ENCODE measurements around the gene CPB2. TPM values are rescaled to one million over a fixed set of nuclear protein-coding genes. Genes with fewer than 3 reads are reported as not detected.

CPB2 gene
- total and polyA plus RNA-seq, 9 donors, result 0.38 TPM; not detected in 8

DNA sequence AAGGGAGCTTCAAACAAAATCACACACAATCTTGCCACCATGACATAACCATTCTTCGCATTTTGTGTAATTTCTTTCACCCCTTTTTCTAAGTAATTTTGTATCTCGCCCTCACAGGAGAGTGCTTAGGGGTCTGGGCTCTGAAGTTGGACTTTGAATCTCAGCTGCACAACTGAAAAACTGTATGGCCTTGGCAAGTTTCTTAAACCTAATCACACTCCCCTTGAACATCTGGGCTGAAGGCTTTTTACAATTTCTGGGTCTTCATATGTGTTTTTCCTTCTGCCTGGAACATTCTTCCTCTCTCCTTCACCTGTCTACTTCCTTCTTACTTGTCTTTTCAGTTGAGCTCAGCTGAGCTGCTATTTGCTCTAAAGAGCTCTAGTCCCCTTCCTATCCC, 24.3 kb upstream of the CPB2 start:
- no peaks in the 10 kb centered on the region for H3K36me3 ChIP-seq
- no peak for DNase-seq
- no peaks in the 10 kb centered on the region for H3K27me3 ChIP-seq
- no peak overlapping the region for H3K27ac ChIP-seq
- H3K9me3 ChIP-seq, result no peaks in the 10 kb centered on the region
- intact Hi-C loops (cut with DNase I), result no loop called here
- 63 to 82% (median 68%) methylated on average over 2 of the region's 2 CpGs for WGBS, 3 donors
- H3K4me3 ChIP-seq, result no peak overlapping the region
- H3K4me1 ChIP-seq (ENCODE audit: insufficient read depth), result no peaks in the 10 kb centered on the region
- TF ChIP-seq CTCF (IDR thresholded peaks at IDR 0.05) (no peak), POLR2A (IDR thresholded peaks at IDR 0.05) (no peak), EP300 (IDR thresholded peaks at IDR 0.05) (no peak)

DNA sequence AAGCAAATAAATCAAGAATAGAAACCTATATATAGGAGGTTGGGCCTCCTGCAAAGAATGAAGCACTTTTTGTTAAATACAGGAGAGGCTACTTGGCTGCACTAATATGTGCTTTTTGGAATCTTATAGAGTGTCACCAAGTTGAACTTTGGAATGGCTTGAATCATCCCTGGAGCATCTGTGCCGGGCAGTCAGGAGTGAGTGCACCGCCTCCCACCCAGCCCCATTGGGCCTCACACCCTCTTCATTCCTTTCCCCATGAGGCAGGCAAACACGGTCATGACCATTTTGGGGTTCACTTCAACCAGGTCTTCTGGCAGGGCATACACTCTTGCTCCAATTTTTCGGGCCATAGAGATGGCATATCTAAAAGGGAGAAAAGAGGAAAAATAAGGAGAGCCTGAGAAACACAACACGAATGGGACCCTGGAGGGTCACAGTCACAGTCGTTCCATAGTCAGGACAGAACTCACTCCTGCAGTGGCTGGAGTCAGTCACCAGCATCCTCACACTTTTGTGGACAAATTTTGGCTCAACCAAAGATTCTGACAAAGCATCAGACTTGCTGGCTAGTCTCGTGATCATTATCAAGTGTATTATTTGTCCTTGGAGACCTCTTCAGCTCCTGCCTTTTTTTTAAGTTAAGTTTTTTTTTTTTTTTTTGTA, 22.7 kb upstream of the CPB2 start:
- 78 to 85% (median 79%) methylated on average over 7 of the region's 7 CpGs for WGBS, 3 donors
- no peak overlapping the region for H3K27ac ChIP-seq
- H3K36me3 ChIP-seq, result no peaks in the 10 kb centered on the region
- H3K27me3 ChIP-seq, result no peaks in the 10 kb centered on the region
- H3K4me1 ChIP-seq (ENCODE audit: insufficient read depth), result no peaks in the 10 kb centered on the region
- H3K4me3 ChIP-seq, result no peak overlapping the region
- no peak for DNase-seq
- no peak for TF ChIP-seq EP300 (IDR thresholded peaks at IDR 0.05)
- TF ChIP-seq POLR2A (IDR thresholded peaks at IDR 0.05), result no peak
- TF ChIP-seq CTCF (IDR thresholded peaks at IDR 0.05), result no peak
- H3K9me3 ChIP-seq, result no peaks in the 10 kb centered on the region
- intact Hi-C loops (cut with DNase I), result no loop called here

DNA sequence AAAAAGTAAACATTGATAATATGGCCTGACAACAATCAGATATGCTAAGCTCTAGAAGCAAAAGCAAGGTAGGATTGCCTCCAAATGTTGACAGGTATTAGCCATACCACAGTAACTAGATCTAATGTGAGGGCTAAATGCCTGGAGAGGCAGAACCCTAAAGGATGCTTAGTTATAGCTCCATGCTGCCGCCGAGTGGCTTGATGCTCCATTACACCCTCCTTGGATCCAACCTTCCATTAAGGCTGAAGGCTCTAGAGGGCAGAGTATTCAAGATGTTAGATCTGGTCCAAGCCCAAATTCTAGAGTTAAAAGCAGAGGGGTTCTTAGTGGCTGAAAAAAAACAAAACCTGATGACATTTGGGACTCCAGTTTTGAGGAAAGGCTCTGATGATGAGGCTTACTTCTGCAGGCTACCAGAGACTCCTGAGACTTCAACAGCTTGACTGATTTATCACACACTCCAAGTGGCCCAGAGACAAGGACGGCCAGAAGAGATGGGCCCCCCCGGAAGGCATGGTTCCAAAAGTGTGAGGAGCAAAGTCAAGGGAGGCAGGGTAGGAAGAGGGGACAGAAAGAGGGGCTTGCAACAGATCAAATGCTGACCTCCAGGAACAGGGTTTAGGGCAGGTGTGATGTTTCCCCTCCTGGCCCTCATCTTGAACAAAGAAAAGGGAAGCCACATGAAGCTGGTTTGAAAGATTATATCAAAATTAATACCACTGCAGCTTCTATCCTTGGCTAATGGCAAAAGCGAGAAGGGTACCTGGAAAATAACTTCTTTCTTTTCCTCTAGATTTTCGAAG, 21.9 kb upstream of the CPB2 start:
- Histone ChIP-seq H3K36me3 (no peaks in the 10 kb centered on the region), H3K9me3 (no peaks in the 10 kb centered on the region), H3K27ac (no peak overlapping the region), H3K4me3 (no peak overlapping the region), H3K4me1 (ENCODE audit: insufficient read depth) (no peaks in the 10 kb centered on the region), H3K27me3 (no peaks in the 10 kb centered on the region)
- intact Hi-C loops (cut with DNase I), result no loop called here
- DNase-seq, result peak in 3 of 5 donors; percentile 22 to 62 (median 27)
- peak in 1 of 3 donors; percentile 7 for TF ChIP-seq CTCF (IDR thresholded peaks at IDR 0.05)
- no peak for TF ChIP-seq EP300 (IDR thresholded peaks at IDR 0.05)
- no peak for TF ChIP-seq POLR2A (IDR thresholded peaks at IDR 0.05)
- WGBS, 3 donors, result 51 to 53% (median 53%) methylated on average over 6 of the region's 6 CpGs

DNA sequence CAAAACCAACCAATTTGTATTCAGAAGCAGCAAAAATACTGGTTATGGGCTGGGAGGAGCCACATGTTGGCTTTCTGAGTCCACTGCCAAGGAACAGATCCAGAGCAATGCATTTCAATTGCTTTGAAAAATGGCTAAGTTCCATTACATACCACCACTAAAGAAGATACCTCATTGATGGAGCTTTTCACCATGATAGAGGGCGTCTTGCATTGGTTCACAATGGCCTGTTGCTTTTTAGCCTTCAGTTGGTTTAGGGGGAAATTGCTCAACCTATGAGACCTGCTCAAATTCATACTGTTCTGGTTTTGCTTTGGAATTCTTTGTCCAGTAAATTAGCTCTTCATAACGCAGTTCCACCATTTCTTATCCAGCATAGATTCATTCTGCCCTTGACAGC, 21.2 kb upstream of the CPB2 start:
- Histone ChIP-seq H3K4me1 (ENCODE audit: insufficient read depth) (no peaks in the 10 kb centered on the region), H3K36me3 (no peaks in the 10 kb centered on the region), H3K27ac (no peak overlapping the region), H3K9me3 (no peaks in the 10 kb centered on the region), H3K27me3 (no peaks in the 10 kb centered on the region), H3K4me3 (no peak overlapping the region)
- WGBS, 3 donors, result 50 to 64% (median 52%) methylated on average over 2 of the region's 2 CpGs
- TF ChIP-seq CTCF (IDR thresholded peaks at IDR 0.05), result no peak
- no peak for TF ChIP-seq EP300 (IDR thresholded peaks at IDR 0.05)
- no peak for TF ChIP-seq POLR2A (IDR thresholded peaks at IDR 0.05)
- intact Hi-C loops (cut with DNase I), result no loop called here
- no peak for DNase-seq
